Mesothelial cell of epicardium (in vitro differentiated cells): ENCODE measurements around the gene TOP2B. TPM values are rescaled to one million over a fixed set of nuclear protein-coding genes. Genes with fewer than 3 reads are reported as not detected.
A peak's percentile ranks its signal among the peaks of the same experiment; 100 is the strongest.

Source experiments
- DNase-seq, 2 experiments: peaks; one replicate each; pipeline ENCODE4 v3.0.0; 2021; ENCODE audit warnings: low spot score in 2 of 2; ENCODE audit not compliant: unreplicated experiment in 2 of 2
- H3K27ac Mint-ChIP-seq: 2 replicates; pipeline ENCODE4 v1.8.0; 2021; ENCODE audit warnings: mixed read lengths
- H3K27me3 Mint-ChIP-seq: 2 replicates; pipeline ENCODE4 v1.8.0; 2021; ENCODE audit warnings: low read depth, mixed read lengths
- H3K36me3 Mint-ChIP-seq: 2 replicates; pipeline ENCODE4 v1.8.0; 2021; ENCODE audit warnings: mixed read lengths
- H3K4me1 Mint-ChIP-seq: 2 replicates; pipeline ENCODE4 v1.8.0; 2021; ENCODE audit warnings: mixed read lengths
- H3K4me3 Mint-ChIP-seq: 2 replicates; pipeline ENCODE4 v1.8.0; 2021; ENCODE audit warnings: mild to moderate bottlenecking, moderate library complexity, mixed read lengths
- H3K9me3 Mint-ChIP-seq: 2 replicates; pipeline ENCODE4 v1.8.0; 2021; ENCODE audit warnings: mixed read lengths
- CTCF ChIP-seq: fragments of 200-600 bp; sonication (generic); IDR thresholded peaks from one replicate; pipeline ENCODE4 v1.5.0; 2021; ENCODE audit warnings: antibody characterized with exemption; ENCODE audit not compliant: unreplicated experiment
- total RNA-seq: library from RNA; stranded (reverse); gene quantifications from 3 replicates; pipeline ENCODE4 v1.2.1, GENCODE V29; 2021

The TOP2B gene
- total RNA-seq, 1 donor from 2014 or later: 203 TPM

GRCh38 chr3:25661694-25662437 is 2.8 kb downstream of the TOP2B start:
- H3K36me3 Mint-ChIP-seq: no peaks in the 10 kb centered on the region
- H3K4me1 Mint-ChIP-seq: peaks cover 57% of the 10 kb centered on the region
- H3K9me3 Mint-ChIP-seq: no peaks in the 10 kb centered on the region
- peak overlapping the region; percentile 97 for H3K4me3 Mint-ChIP-seq
- H3K27me3 Mint-ChIP-seq: no peaks in the 10 kb centered on the region
- peak overlapping the region; percentile 65 for H3K27ac Mint-ChIP-seq
- DNase-seq: no peak
- TF ChIP-seq CTCF: no peak

GRCh38 chr3:25658836-25659235 is 5.9 kb downstream of the TOP2B start:
- Mint-ChIP-seq H3K4me3 (no peak overlapping the region), H3K9me3 (no peaks in the 10 kb centered on the region), H3K27ac (no peak overlapping the region), H3K4me1 (peaks cover 50% of the 10 kb centered on the region), H3K36me3 (peaks cover 3% of the 10 kb centered on the region), H3K27me3 (no peaks in the 10 kb centered on the region)
- no peak for DNase-seq
- no peak for TF ChIP-seq CTCF

- no peak for DNase-seq
- Mint-ChIP-seq H3K36me3 (peaks cover 3% of the 10 kb centered on the region), H3K27ac (peak overlapping the region; percentile 6), H3K27me3 (no peaks in the 10 kb centered on the region), H3K4me1 (peaks cover 56% of the 10 kb centered on the region), H3K4me3 (no peak overlapping the region), H3K9me3 (no peaks in the 10 kb centered on the region)
- no peak for TF ChIP-seq CTCF
Measured at GRCh38 chr3:25657293-25657692, 7.4 kb downstream of the TOP2B start.

GRCh38 chr3:25655659-25656058 is 9.0 kb downstream of the TOP2B start:
- Mint-ChIP-seq H3K27ac (no peak overlapping the region), H3K4me1 (peaks cover 47% of the 10 kb centered on the region), H3K36me3 (peaks cover 10% of the 10 kb centered on the region), H3K4me3 (no peak overlapping the region), H3K27me3 (no peaks in the 10 kb centered on the region), H3K9me3 (peaks cover 3% of the 10 kb centered on the region)
- no peak for DNase-seq
- TF ChIP-seq CTCF: no peak

- H3K36me3 Mint-ChIP-seq: peaks cover 17% of the 10 kb centered on the region
- no peaks in the 10 kb centered on the region for H3K27me3 Mint-ChIP-seq
Measured at GRCh38 chr3:25654576-25654975, 10.1 kb downstream of the TOP2B start.

More at GRCh38 chr3:25654576-25654975, 10.1 kb downstream of the TOP2B start:
- DNase-seq: no peak
- TF ChIP-seq CTCF: no peak
- Mint-ChIP-seq H3K4me1 (peaks cover 41% of the 10 kb centered on the region), H3K27ac (peak overlapping the region; percentile 11), H3K9me3 (peaks cover 7% of the 10 kb centered on the region), H3K4me3 (no peak overlapping the region)
